GM12878 (cell line): ENCODE data around the gene CREB3L4. TPM values are rescaled to one million over a fixed set of nuclear protein-coding genes. Genes with fewer than 3 reads are reported as not detected.
A peak's percentile ranks its signal among the peaks of the same experiment; 100 is the strongest.
"Not testable (repeated sequence)": the region's sequence is repeated elsewhere in the genome, so short reads cannot be mapped to it uniquely, and the experiment has no call there.

ENCODE experiments used
- ATAC-seq: fragments of 200-7000 bp; cut with Tn5 transposase; 3 replicates; pipeline ENCODE4 v1.9.1; 2020; ENCODE audit warnings: mild to moderate bottlenecking, moderate library complexity
- BruUV-seq: library from RNA; stranded (reverse); fragments of 400-500 nt; replicated peaks from 2 replicates; lab custom pipeline; 2021; lab: Mats Ljungman, UMichigan
- CTCF ChIA-PET: fragments of 300-600 bp; sonication (Branson Sonifier 250); formaldehyde crosslinking; extraction: SDS; loops from one replicate; lab custom pipeline; 2021; ENCODE audit warnings: inconsistent platforms; lab: Yijun Ruan, JAX
- POLR2A ChIA-PET: fragments of 350-600 bp; formaldehyde crosslinking; extraction: SDS; loops from one replicate; lab custom pipeline; 2021; ENCODE audit warnings: inconsistent platforms; lab: Charles Lee
- RAD21 ChIA-PET: fragments of 300-600 bp; sonication (Branson Sonifier 250); formaldehyde crosslinking; loops from one replicate; lab custom pipeline; 2023; ENCODE audit warnings: antibody characterized with exemption; ENCODE audit not compliant: unreplicated experiment; lab: Charles Lee
- SMC1A ChIA-PET: fragments of 300-600 bp; sonication (Branson Sonifier 250); formaldehyde crosslinking; loops from one replicate; lab custom pipeline; 2023; ENCODE audit not compliant: unreplicated experiment, uncharacterized antibody; lab: Charles Lee
- DNase-seq: peaks from one replicate; pipeline ENCODE4 v3.0.0-alpha.2; 2011; ENCODE audit warnings: low read depth, low spot score
- FAIRE-seq: peaks from 3 replicates; lab custom pipeline; 2011; peaks lifted over from hg19 to GRCh38; lab: Jason Lieb, UNC
- H2AFZ ChIP-seq: 2 replicates; pipeline ENCODE4 v1.6.0; 2011; ENCODE audit warnings: low read depth, low read length, control low read depth; ENCODE audit not compliant: control insufficient read depth
- H3K27ac ChIP-seq: 2 replicates; pipeline ENCODE4 v1.5.1; 2011; ENCODE audit warnings: control low read depth; ENCODE audit not compliant: control insufficient read depth, insufficient read depth
- H3K27me3 ChIP-seq, 2 experiments: replicated peaks in 1 of 2; 2 replicates each; pipeline versions ENCODE4 v1.6.0 to v1.6.1; 2011; ENCODE audit warnings: low read length in 1 of 2; ENCODE audit not compliant: control insufficient read depth in 2 of 2, insufficient read depth in 2 of 2
- H3K36me3 ChIP-seq, 2 experiments: 2 replicates each; pipeline ENCODE4 v1.5.1; 2011; ENCODE audit warnings: low read length in 1 of 2; ENCODE audit not compliant: control insufficient read depth in 2 of 2, insufficient read depth in 2 of 2
- H3K4me1 ChIP-seq: 2 replicates; pipeline ENCODE4 v1.6.1; 2011; ENCODE audit warnings: mild to moderate bottlenecking, low read length, moderate library complexity, mixed read lengths; ENCODE audit not compliant: control insufficient read depth, insufficient read depth
- H3K4me2 ChIP-seq: 2 replicates; pipeline ENCODE4 v1.6.0; 2011; ENCODE audit warnings: control low read depth; ENCODE audit not compliant: control insufficient read depth, insufficient read depth
- H3K4me3 ChIP-seq: fragments of 200-600 bp; sonication (generic); 2 replicates; pipeline ENCODE4 v1.5.1; 2016
- H3K79me2 ChIP-seq: 2 replicates; pipeline ENCODE4 v1.6.0; 2011; ENCODE audit warnings: low read length; ENCODE audit not compliant: control insufficient read depth, insufficient read depth
- H3K9ac ChIP-seq: 2 replicates; pipeline ENCODE4 v1.8.0; 2011; ENCODE audit warnings: low read length, control low read depth, mixed read lengths; ENCODE audit not compliant: control insufficient read depth, insufficient read depth
- H3K9me3 ChIP-seq: replicated peaks from 3 replicates; pipeline ENCODE4 v1.5.1; 2011; ENCODE audit warnings: mild to moderate bottlenecking, low read length; ENCODE audit not compliant: control insufficient read depth, insufficient read depth
- H4K20me1 ChIP-seq: 2 replicates; pipeline ENCODE4 v1.6.0; 2011; ENCODE audit not compliant: control insufficient read depth, insufficient read depth
- BRCA1 ChIP-seq: IDR thresholded peaks from 2 replicates; pipeline ENCODE4 v1.6.1; 2011; ENCODE audit warnings: low read depth, low read length, improper control_type of control experiment
- CEBPB ChIP-seq, 2 experiments: fragments of 150-350 bp in 1 of 2; IDR thresholded peaks; 2 replicates each; pipeline ENCODE4 v1.6.1; 2012 to 2014; ENCODE audit warnings: low read depth in 2 of 2, low read length in 2 of 2, borderline replicate concordance in 1 of 2, inconsistent platforms in 1 of 2
- FOXM1 ChIP-seq: IDR thresholded peaks from 2 replicates; pipeline ENCODE4 v1.6.1; 2012; ENCODE audit warnings: low read depth, mild to moderate bottlenecking, inconsistent platforms, low read length, moderate library complexity
- NFIC ChIP-seq: IDR thresholded peaks from 2 replicates; pipeline ENCODE4 v1.6.1; 2012; ENCODE audit warnings: low read depth, mild to moderate bottlenecking, inconsistent platforms, low read length, moderate library complexity
- RCOR1 ChIP-seq: conservative IDR thresholded peaks from 2 replicates; pipeline ENCODE4 v1.6.1; 2012; ENCODE audit warnings: low read depth, low read length, improper control_type of control experiment
- RELA ChIP-seq: fragments of 450-650 bp; IDR thresholded peaks from 2 replicates; pipeline ENCODE4 v1.8.0; 2014; ENCODE audit warnings: borderline replicate concordance; ENCODE audit not compliant: partially characterized antibody
- SMARCA5 ChIP-seq: fragments of 450-650 bp; IDR thresholded peaks from 2 replicates; pipeline ENCODE4 v1.6.1; 2017; ENCODE audit warnings: mild to moderate bottlenecking
- ZZZ3 ChIP-seq: IDR thresholded peaks from 2 replicates; pipeline ENCODE4 v1.6.1; 2011; ENCODE audit warnings: low read depth; ENCODE audit not compliant: control insufficient read depth, insufficient read length
- WGBS: methylation state at CpG from one replicate; pipeline ENCODE4 v1.1.6; 2016; ENCODE audit warnings: low lambda C conversion rate; ENCODE audit not compliant: insufficient replicate concordance, insufficient coverage; ENCODE audit errors: missing lambda C conversion rate; 5-methylcytosine and 5-hydroxymethylcytosine counted together
- in situ Hi-C: fragments of 300-500 bp; cut with MboI; formaldehyde crosslinking; loops from 9 replicates; pipeline ENCODE4 v1.14.3; 2018; ENCODE audit warnings: mixed read lengths
- intact Hi-C: fragments of 100-400 bp; cut with micrococcal nuclease; formaldehyde crosslinking; loops from one replicate; pipeline ENCODE4 v1.14.2; 2022; ENCODE audit not compliant: unreplicated experiment
- polyA plus RNA-seq, 11 experiments: library from polyadenylated mRNA; depleted of rRNA in 4 of 11; unstranded in 6 of 11; stranded (reverse) in 5 of 11; fragments of >200 nt; fragmentation: Nextera tagmentation in 4 of 11; fragmentation: Illumina TruSeq in 1 of 11; extraction: Ambion mirVana in 4 of 11; extraction: Trizol in 1 of 11; gene quantifications; 1 replicate in 1 of 11; 2 replicates in 10 of 11; pipeline versions ENCODE4 v1.2.1 to v1.2.3, GENCODE V29; 2011 to 2016; ENCODE audit warnings: inconsistent platforms in 2 of 11, missing spikeins in 2 of 11, low read depth in 1 of 11
- total RNA-seq, 4 experiments: library from RNA; depleted of rRNA in 3 of 4; stranded (reverse); fragments of >200 nt in 3 of 4; fragmentation: Illumina TruSeq in 1 of 4; extraction: Trizol in 1 of 4; gene quantifications; 2 replicates each; pipeline versions ENCODE4 v1.2.1 to v1.2.3, GENCODE V29; 2013 to 2021

CREB3L4 gene
- total and polyA plus RNA-seq, 10 of the 15 experiments (the other 5 are each of a cell fraction or from before 2014, with no cell fraction given): 9.7 to 14.0 (median 12.1) TPM

- H3K4me2 ChIP-seq, BruUV-seq, H3K36me3 ChIP-seq, H4K20me1 ChIP-seq, SMC1A ChIA-PET, H3K27me3 ChIP-seq, H2AFZ ChIP-seq, H3K9me3 ChIP-seq, FAIRE-seq, DNase-seq, CTCF ChIA-PET, H3K27ac ChIP-seq, H3K79me2 ChIP-seq, in situ Hi-C loops, H3K4me1 ChIP-seq, intact Hi-C loops, H3K9ac ChIP-seq, ATAC-seq, H3K4me3 ChIP-seq: not testable (repeated sequence)
- ChIA-PET RAD21 (interaction anchor here (1.5 kb wide), 1 partner anchor 145 kb away, joined by 4 read pairs; no protein-coding TSS in a partner anchor), POLR2A (interaction anchor here (1.1 kb wide), 1 partner anchor 11 kb away, joined by 3 read pairs; no protein-coding TSS in a partner anchor)
- WGBS: 91% methylated on average over 14 of the region's 14 CpGs
Observed at GRCh38 chr1:154012543-154012942, 44.8 kb downstream of the CREB3L4 start.

DNA sequence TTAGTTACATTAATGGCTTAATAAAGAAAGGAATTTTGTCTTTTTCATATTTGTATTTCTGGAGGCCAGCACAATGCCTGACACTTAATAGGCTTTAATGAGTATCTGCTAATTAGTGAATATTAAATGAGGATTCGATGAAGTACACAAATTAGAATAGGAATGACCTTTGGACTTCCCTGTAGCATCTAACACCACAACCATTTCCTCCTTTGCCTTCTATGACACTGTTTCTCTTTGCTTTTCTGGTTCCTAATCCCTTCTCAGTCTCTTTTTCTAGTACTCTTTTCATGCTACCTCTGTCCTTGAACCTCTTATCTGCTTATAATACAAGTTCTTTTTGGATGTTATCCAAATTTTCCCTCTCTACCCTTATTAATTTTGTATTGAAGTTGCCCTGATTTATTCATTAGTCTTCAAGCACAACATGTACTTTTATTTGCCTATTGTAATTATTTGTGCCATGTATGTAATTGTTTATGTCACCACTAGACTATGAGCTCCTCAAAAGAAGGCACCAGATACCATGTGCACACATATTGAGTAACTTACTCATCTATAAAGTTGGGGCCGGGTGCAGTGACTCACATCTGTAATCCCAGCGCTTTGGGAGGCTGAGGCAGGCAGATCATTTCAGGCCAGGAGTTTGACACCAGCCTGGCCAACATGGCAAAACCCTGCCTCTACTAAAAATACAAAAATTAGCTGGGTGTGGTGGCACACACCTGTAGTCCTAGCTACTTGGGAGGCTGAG lies 46.6 kb downstream of the CREB3L4 start:
- no peak overlapping the region for H3K9ac ChIP-seq
- no peak overlapping the region for H3K27ac ChIP-seq
- ATAC-seq (peak; percentile 55), DNase-seq (no peak), FAIRE-seq (no peak)
- H3K4me1 ChIP-seq: no peaks in the 10 kb centered on the region
- no TSS peak for BruUV-seq
- H3K4me2 ChIP-seq: no peak overlapping the region
- no peaks in the 10 kb centered on the region for H3K27me3 ChIP-seq
- intact Hi-C loops: no loop called here
- SMC1A ChIA-PET: no interaction called here
- no peaks in the 10 kb centered on the region for H4K20me1 ChIP-seq
- no peak for TF ChIP-seq BRCA1
- no peak for TF ChIP-seq FOXM1
- TF ChIP-seq ZZZ3: no peak
- TF ChIP-seq CEBPB (IDR thresholded peaks at IDR 0.05; ENCODE audit: borderline replicate concordance in 1 of 2, low read depth in 2 of 2, low read length in 2 of 2): no peak
- TF ChIP-seq RCOR1: no peak
- no peak for TF ChIP-seq SMARCA5
- no peak for TF ChIP-seq NFIC
- TF ChIP-seq RELA: no peak
- TF ChIP-seq, all 136 proteins: peak for 0
- Histone ChIP-seq H3K9me3 (no peaks in the 10 kb centered on the region), H3K79me2 (no peaks in the 10 kb centered on the region), H3K36me3 (no peaks in the 10 kb centered on the region), H2AFZ (no peak overlapping the region), H3K4me3 (no peak overlapping the region)
- ChIA-PET RAD21 (no interaction called here), CTCF (interaction anchor here (0.6 kb wide), 1 partner anchor 64 kb away, joined by 3 read pairs; no protein-coding TSS in a partner anchor), POLR2A (no interaction called here)
- 17% methylated on average over 3 of the region's 3 CpGs for WGBS
- in situ Hi-C loops: no loop called here
